ENCODE measurements around the gene SDC1. TPM values are rescaled to one million over a fixed set of nuclear protein-coding genes. Genes with fewer than 3 reads are reported as not detected.
A peak's percentile ranks its signal among the peaks of the same experiment; 100 is the strongest.

Gene SDC1
- total and polyA plus RNA-seq, 8 donors, result 16.0 to 140 (median 45.0) TPM

DNA sequence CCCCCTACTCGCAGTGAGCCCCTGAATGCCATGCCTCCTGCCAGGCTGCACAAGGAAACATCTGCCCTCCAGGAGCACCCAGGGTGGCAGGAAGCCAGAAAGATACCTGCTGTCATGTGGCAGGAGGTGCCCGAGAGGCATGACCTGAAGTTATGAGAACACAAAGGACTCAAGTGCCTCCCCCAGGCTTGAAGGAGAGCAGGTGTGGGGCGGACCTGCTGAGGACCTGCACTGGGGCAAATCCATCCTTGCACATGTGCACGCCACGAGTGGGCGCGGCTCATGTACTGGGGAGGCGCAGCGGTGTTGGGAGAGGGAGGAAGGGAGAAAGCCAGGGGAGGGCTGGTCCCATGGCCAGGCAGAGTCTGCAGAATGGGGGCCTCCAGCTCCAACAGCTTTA lies 26.9 kb downstream of the SDC1 start:
- no peak overlapping the region for H3K4me3 ChIP-seq
- TF ChIP-seq POLR2AphosphoS5 (IDR thresholded peaks at IDR 0.05), result peak in 2 of 3 donors; percentile 54 to 69
- TF ChIP-seq, protein P1, sequence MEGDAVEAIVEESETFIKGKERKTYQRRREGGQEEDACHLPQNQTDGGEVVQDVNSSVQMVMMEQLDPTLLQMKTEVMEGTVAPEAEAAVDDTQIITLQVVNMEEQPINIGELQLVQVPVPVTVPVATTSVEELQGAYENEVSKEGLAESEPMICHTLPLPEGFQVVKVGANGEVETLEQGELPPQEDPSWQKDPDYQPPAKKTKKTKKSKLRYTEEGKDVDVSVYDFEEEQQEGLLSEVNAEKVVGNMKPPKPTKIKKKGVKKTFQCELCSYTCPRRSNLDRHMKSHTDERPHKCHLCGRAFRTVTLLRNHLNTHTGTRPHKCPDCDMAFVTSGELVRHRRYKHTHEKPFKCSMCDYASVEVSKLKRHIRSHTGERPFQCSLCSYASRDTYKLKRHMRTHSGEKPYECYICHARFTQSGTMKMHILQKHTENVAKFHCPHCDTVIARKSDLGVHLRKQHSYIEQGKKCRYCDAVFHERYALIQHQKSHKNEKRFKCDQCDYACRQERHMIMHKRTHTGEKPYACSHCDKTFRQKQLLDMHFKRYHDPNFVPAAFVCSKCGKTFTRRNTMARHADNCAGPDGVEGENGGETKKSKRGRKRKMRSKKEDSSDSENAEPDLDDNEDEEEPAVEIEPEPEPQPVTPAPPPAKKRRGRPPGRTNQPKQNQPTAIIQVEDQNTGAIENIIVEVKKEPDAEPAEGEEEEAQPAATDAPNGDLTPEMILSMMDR (IDR thresholded peaks at IDR 0.05), result no peak
- no peak for TF ChIP-seq POLR2A (IDR thresholded peaks at IDR 0.05)
- H3K27ac ChIP-seq, result peak overlapping the region; percentile 71 to 90 (median 84)
- peak; percentile 72 to 86 for DNase-seq
- H3K4me1 ChIP-seq, result peaks cover 24 to 46% (median 37%) of the 10 kb centered on the region in 4 donors
- WGBS, 5 donors, result 40 to 79% (median 50%) methylated on average over 9 of the region's 9 CpGs
- H3K36me3 ChIP-seq, result peaks cover 0 to 25% (median 19%) of the 10 kb centered on the region in 4 donors
- H3K27me3 ChIP-seq, result no peaks in the 10 kb centered on the region
- intact Hi-C loops (cut with DNase I; ENCODE audit: low total_unique reads), result no loop called here
- H3K9me3 ChIP-seq, result no peaks in the 10 kb centered on the region

DNA sequence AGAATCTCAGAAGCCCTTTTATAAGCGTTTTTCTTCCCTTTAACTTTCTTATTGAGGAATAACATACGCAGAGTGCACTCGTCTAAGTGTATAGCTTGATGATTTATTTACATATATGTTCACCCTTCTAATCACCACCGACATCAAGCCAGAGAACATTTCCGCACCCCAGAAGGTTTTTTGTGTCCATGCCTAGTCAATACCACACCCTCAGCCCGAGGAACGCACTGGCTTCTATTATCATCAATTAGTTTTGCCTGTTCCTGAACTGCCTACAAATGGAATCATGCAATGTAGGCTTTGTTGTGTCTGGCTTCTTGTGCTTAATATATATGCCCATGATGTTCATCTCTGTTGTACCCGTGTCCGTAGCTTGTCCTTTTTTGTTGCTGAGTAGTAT lies 27.7 kb downstream of the SDC1 start:
- no peak for TF ChIP-seq EP300 (IDR thresholded peaks at IDR 0.05)
- no peak for TF ChIP-seq POLR2A (IDR thresholded peaks at IDR 0.05)
- no peak for TF ChIP-seq POLR2AphosphoS5 (IDR thresholded peaks at IDR 0.05)
- TF ChIP-seq, protein P1 (IDR thresholded peaks at IDR 0.05), result no peak
- Histone ChIP-seq H3K27ac (peak overlapping the region; percentile 64 to 90 (median 84)), H3K9me3 (no peaks in the 10 kb centered on the region), H3K4me1 (peaks cover 26 to 52% (median 37%) of the 10 kb centered on the region in 4 donors), H3K36me3 (peaks cover 0 to 17% (median 10%) of the 10 kb centered on the region in 4 donors), H3K4me3 (no peak overlapping the region), H3K27me3 (no peaks in the 10 kb centered on the region)
- DNase-seq, result no peak
- intact Hi-C loops (cut with DNase I; ENCODE audit: low total_unique reads), result no loop called here
- 42 to 54% (median 47%) methylated on average over 9 of the region's 9 CpGs for WGBS, 5 donors

DNA sequence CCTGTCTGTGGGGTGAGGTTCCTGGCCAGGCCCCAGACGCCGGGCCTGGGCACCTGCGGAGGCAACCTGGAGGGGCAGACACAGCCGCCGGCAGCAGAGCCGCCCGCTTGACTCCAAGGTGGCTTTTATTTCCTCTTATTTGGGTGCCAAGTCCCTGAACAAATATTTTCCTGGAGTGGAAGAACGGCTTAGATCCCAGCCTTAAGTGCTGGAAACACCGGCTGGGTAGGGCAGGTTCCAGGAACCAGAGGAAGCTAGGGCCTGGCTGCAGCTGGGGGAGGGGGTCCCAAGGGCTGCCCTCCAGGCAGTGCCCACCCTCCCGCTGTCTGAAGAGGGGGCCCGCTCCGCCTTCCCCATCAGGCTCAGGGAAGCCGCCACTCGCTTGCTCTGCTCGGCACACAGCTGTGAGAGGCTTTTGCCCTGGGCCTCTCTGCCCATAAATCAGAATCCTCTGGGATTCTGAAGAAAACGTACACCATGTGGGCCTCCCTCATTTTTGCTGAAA lies 28.2 kb downstream of the SDC1 start:
- Histone ChIP-seq H3K4me1 (peaks cover 30 to 53% (median 37%) of the 10 kb centered on the region in 4 donors), H3K9me3 (no peaks in the 10 kb centered on the region), H3K36me3 (peaks cover 0 to 13% (median 8%) of the 10 kb centered on the region in 4 donors), H3K4me3 (no peak overlapping the region), H3K27me3 (no peaks in the 10 kb centered on the region), H3K27ac (peak overlapping the region; percentile 71 to 90 (median 84))
- 25 to 52% (median 35%) methylated on average over 13 to 16 of the region's 16 CpGs for WGBS, 5 donors
- intact Hi-C loops (cut with DNase I; ENCODE audit: low total_unique reads), result no loop called here
- TF ChIP-seq POLR2AphosphoS5 (IDR thresholded peaks at IDR 0.05) (peak in 2 of 3 donors; percentile 48 to 52), POLR2A (IDR thresholded peaks at IDR 0.05) (no peak)
- TF ChIP-seq, protein P1 (IDR thresholded peaks at IDR 0.05), result no peak
- DNase-seq, result peak; percentile 82 to 88

DNA sequence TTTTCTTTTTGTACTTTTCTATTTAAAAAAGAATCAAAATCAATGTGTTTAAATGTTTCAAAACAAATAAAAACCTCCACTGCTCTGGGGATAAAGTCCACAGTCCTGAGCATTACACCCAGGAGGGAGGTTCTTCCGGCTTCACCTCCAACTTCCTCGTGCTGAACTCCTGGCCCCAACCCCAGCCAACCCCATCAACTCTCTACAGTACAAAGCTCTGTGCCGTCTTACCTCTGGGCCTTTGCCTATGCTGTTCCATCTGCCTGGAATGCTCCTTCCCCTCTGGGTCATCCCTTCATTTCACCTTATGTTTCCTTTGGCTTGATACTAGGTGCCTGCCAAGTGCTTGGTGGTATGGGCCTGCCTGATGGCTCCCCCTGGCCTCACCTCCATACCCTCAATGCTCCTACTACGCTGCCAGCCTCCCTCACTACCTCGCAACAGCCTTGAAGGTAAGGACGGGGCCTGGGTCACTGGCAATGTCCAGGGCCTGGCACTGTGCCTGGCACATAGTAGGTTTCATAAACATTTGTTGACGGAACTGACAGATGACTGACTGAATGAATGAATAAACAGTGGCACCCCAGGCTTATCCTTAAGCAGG lies 28.8 kb downstream of the SDC1 start:
- Histone ChIP-seq H3K36me3 (peaks cover 0 to 7% (median 3%) of the 10 kb centered on the region in 4 donors), H3K4me1 (peaks cover 32 to 56% (median 39%) of the 10 kb centered on the region in 4 donors), H3K27ac (peak overlapping the region; percentile 71 to 90 (median 84)), H3K9me3 (no peaks in the 10 kb centered on the region), H3K27me3 (no peaks in the 10 kb centered on the region), H3K4me3 (no peak overlapping the region)
- intact Hi-C loops (cut with DNase I; ENCODE audit: low total_unique reads), result no loop called here
- peak; percentile 74 to 81 for DNase-seq
- 39 to 62% (median 49%) methylated on average over 7 of the region's 7 CpGs for WGBS, 5 donors
- no peak for TF ChIP-seq POLR2A (IDR thresholded peaks at IDR 0.05)
- TF ChIP-seq POLR2AphosphoS5 (IDR thresholded peaks at IDR 0.05), result peak in 1 of 3 donors; percentile 7
